SK-N-SH (cell line): ENCODE measurements around the gene TJP2. TPM values are rescaled to one million over a fixed set of nuclear protein-coding genes. Genes with fewer than 3 reads are reported as not detected.

Experiments used
- CTCF ChIA-PET: fragments of 300-600, 350-600 bp; formaldehyde crosslinking; extraction: SDS; loops from one replicate; lab custom pipeline; 2021; lab: Yijun Ruan, JAX
- POLR2A ChIA-PET: fragments of 350-600 bp; sonication (Branson Sonifier 250); formaldehyde crosslinking; extraction: SDS; loops from one replicate; lab custom pipeline; 2020; ENCODE audit warnings: antibody characterized with exemption, inconsistent platforms; lab: Yijun Ruan, JAX
- DNase-seq: peaks from one replicate; pipeline ENCODE4 v3.0.0; 2012
- H2AFZ ChIP-seq: fragments of 200-600 bp; sonication (generic); 2 replicates; pipeline ENCODE4 v1.8.1; 2016; ENCODE audit warnings: antibody characterized with exemption, mild to moderate bottlenecking, low read depth
- H3F3A ChIP-seq: fragments of 200-600 bp; sonication (generic); replicated peaks from 2 replicates; pipeline ENCODE3; 2016; ENCODE audit warnings: antibody characterized with exemption, mild to moderate bottlenecking; ENCODE audit not compliant: insufficient read depth
- H3K27ac ChIP-seq, 2 experiments: fragments of 200-500 bp in 1 of 2; fragments of 200-600 bp in 1 of 2; sonication (Bioruptor generic) in 1 of 2; sonication (generic), shearing (Covaris generic) in 1 of 2; 2 replicates each; pipeline versions ENCODE4 v1.5.1 to v1.6.1; 2014 to 2016; ENCODE audit warnings: low read depth in 2 of 2, inconsistent platforms in 1 of 2, low read length in 1 of 2, mild to moderate bottlenecking in 1 of 2, mixed read lengths in 1 of 2
- H3K27me3 ChIP-seq: fragments of 200-600 bp; sonication (generic), shearing (Covaris generic); 2 replicates; pipeline ENCODE4 v1.6.1; 2016; ENCODE audit warnings: mixed run types; ENCODE audit not compliant: insufficient read depth
- H3K36me3 ChIP-seq, 2 experiments: fragments of 200-500 bp in 1 of 2; fragments of 200-600 bp in 1 of 2; sonication (Bioruptor generic) in 1 of 2; sonication (generic) in 1 of 2; replicated peaks in 1 of 2; 2 replicates each; pipeline versions ENCODE3 to v1.5.1; 2014 to 2016; ENCODE audit warnings: low read length in 1 of 2, mild to moderate bottlenecking in 1 of 2; ENCODE audit not compliant: insufficient read depth in 2 of 2, control insufficient read depth in 1 of 2
- H3K4me1 ChIP-seq, 2 experiments: fragments of 200-500 bp in 1 of 2; fragments of 200-600 bp in 1 of 2; sonication (Bioruptor generic) in 1 of 2; sonication (generic), shearing (Covaris generic) in 1 of 2; 2 replicates each; pipeline versions ENCODE4 v1.5.1 to v1.6.1; 2014 to 2016; ENCODE audit warnings: low read depth in 1 of 2, low read length in 1 of 2, mixed run types in 1 of 2; ENCODE audit not compliant: insufficient read depth in 2 of 2, control insufficient read depth in 1 of 2
- H3K4me2 ChIP-seq: fragments of 200-600 bp; sonication (generic), shearing (Covaris generic); 2 replicates; pipeline ENCODE4 v1.6.1; 2017; ENCODE audit warnings: mixed run types
- H3K4me3 ChIP-seq, 2 experiments: fragments of 200-500 bp in 1 of 2; fragments of 200-600 bp in 1 of 2; sonication (Bioruptor generic) in 1 of 2; sonication (generic), shearing (Covaris generic) in 1 of 2; 2 replicates each; pipeline versions ENCODE4 v1.5.1 to v1.8.1; 2014 to 2016; ENCODE audit warnings: low read depth in 2 of 2, inconsistent platforms in 1 of 2, low read length in 1 of 2, mild to moderate bottlenecking in 1 of 2, mixed read lengths in 1 of 2, moderate library complexity in 1 of 2
- H3K79me2 ChIP-seq: fragments of 200-600 bp; sonication (generic); 2 replicates; pipeline ENCODE4 v1.8.1; 2017; ENCODE audit warnings: mild to moderate bottlenecking; ENCODE audit not compliant: insufficient read depth
- H3K9ac ChIP-seq: fragments of 200-600 bp; sonication (generic); 2 replicates; pipeline ENCODE4 v1.6.1; 2017; ENCODE audit warnings: mixed run types
- H3K9me2 ChIP-seq: fragments of 200-600 bp; sonication (generic); 2 replicates; pipeline ENCODE4 v1.6.1; 2017; ENCODE audit warnings: mixed run types
- H3K9me3 ChIP-seq: fragments of 200-600 bp; sonication (generic); 2 replicates; pipeline ENCODE4 v1.6.1; 2017; ENCODE audit warnings: mixed run types, mild to moderate bottlenecking, moderate library complexity
- H4K20me1 ChIP-seq: fragments of 200-600 bp; sonication (generic); 2 replicates; pipeline ENCODE4 v1.6.1; 2017; ENCODE audit warnings: mild to moderate bottlenecking, mixed run types; ENCODE audit not compliant: insufficient read depth
- CHD2 ChIP-seq: fragments of 150-350 bp; IDR thresholded peaks from 2 replicates; pipeline ENCODE4 v1.6.1; 2018; ENCODE audit warnings: low read length; ENCODE audit not compliant: partially characterized antibody
- EP300 ChIP-seq, 2 experiments: IDR thresholded peaks; 2 replicates each; pipeline versions ENCODE4 v1.4.0 to v1.6.1; 2012; ENCODE audit warnings: borderline replicate concordance in 1 of 2, low read depth in 1 of 2, low read length in 1 of 2
- FOSL2 ChIP-seq: IDR thresholded peaks from 2 replicates; pipeline ENCODE4 v1.4.0; 2012; ENCODE audit warnings: low read depth, mild to moderate bottlenecking, moderate library complexity, borderline replicate concordance
- GATA2 ChIP-seq: sonication (generic); formaldehyde crosslinking; IDR thresholded peaks from 2 replicates; pipeline ENCODE4 v1.5.0; 2020; ENCODE audit warnings: mild to moderate bottlenecking, missing genetic modification reagents
- JUND ChIP-seq: IDR thresholded peaks from 2 replicates; pipeline ENCODE4 v1.4.0; 2012
- MXI1 ChIP-seq: IDR thresholded peaks from 2 replicates; pipeline ENCODE4 v1.6.1; 2012; ENCODE audit warnings: mild to moderate bottlenecking, low read depth, low read length, improper control_type of control experiment
- NRF1 ChIP-seq: IDR thresholded peaks from 2 replicates; pipeline ENCODE4 v1.6.1; 2012; ENCODE audit warnings: low read depth, mild to moderate bottlenecking, low read length
- POLR2AphosphoS5 ChIP-seq: IDR thresholded peaks from 2 replicates; pipeline ENCODE4 v1.6.1; 2012; ENCODE audit warnings: low read depth, low read length
- RAD21 ChIP-seq: IDR thresholded peaks from 2 replicates; pipeline ENCODE4 v1.6.1; 2012; ENCODE audit warnings: mild to moderate bottlenecking, low read length
- RCOR1 ChIP-seq: fragments of 150-350 bp; IDR thresholded peaks from 2 replicates; pipeline ENCODE4 v1.6.1; 2017; ENCODE audit warnings: antibody characterized with exemption, low read length
- RFX5 ChIP-seq: IDR thresholded peaks from 2 replicates; pipeline ENCODE4 v1.6.1; 2012; ENCODE audit warnings: mild to moderate bottlenecking, improper control_type of control experiment, low read length
- SMC3 ChIP-seq: IDR thresholded peaks from 2 replicates; pipeline ENCODE4 v1.6.1; 2012; ENCODE audit warnings: low read depth, low read length, improper control_type of control experiment
- TAF1 ChIP-seq: IDR thresholded peaks from 2 replicates; pipeline ENCODE4 v1.6.1; 2012; ENCODE audit warnings: low read depth, mild to moderate bottlenecking, low read length, moderate library complexity, borderline replicate concordance
- TCF12 ChIP-seq: IDR thresholded peaks from 2 replicates; pipeline ENCODE4 v1.4.0; 2012
- YY1 ChIP-seq: IDR thresholded peaks from 2 replicates; pipeline ENCODE4 v1.4.0; 2012; ENCODE audit warnings: low read depth, mild to moderate bottlenecking
- WGBS: methylation state at CpG from one replicate; pipeline ENCODE4 v1.1.6; 2017; ENCODE audit warnings: low lambda C conversion rate; 5-methylcytosine and 5-hydroxymethylcytosine counted together
- polyA plus RNA-seq, 3 experiments: library from polyadenylated mRNA; depleted of rRNA; stranded (reverse); fragments of >200 nt; gene quantifications; 2 replicates each; pipeline ENCODE4 v1.2.3, GENCODE V29; 2012
- TF ChIP-seq, protein P1 (sequence below): fragments of 150-350 bp; IDR thresholded peaks from 2 replicates; pipeline ENCODE4 v1.6.1; 2016; ENCODE audit warnings: mild to moderate bottlenecking, low read depth, low read length
- TF ChIP-seq, protein P2 (sequence below): IDR thresholded peaks from 2 replicates; pipeline ENCODE4; 2012
- TF ChIP-seq, protein P3 (sequence below): IDR thresholded peaks from 2 replicates; pipeline ENCODE4 v1.4.0; 2012; ENCODE audit warnings: low read depth, borderline replicate concordance
- TF ChIP-seq, protein P4 (sequence below): IDR thresholded peaks from 2 replicates; pipeline ENCODE4 v1.6.1; 2012; ENCODE audit warnings: mild to moderate bottlenecking, low read depth, low read length, moderate library complexity
- TF ChIP-seq, protein P5 (sequence below): IDR thresholded peaks from 2 replicates; pipeline ENCODE4 v1.4.0; 2012; ENCODE audit warnings: low read depth, borderline replicate concordance

Gene TJP2
- polyA plus RNA-seq, 1 of the 3 experiments (the other 2 are of a cell fraction), result 17.7 TPM

DNA sequence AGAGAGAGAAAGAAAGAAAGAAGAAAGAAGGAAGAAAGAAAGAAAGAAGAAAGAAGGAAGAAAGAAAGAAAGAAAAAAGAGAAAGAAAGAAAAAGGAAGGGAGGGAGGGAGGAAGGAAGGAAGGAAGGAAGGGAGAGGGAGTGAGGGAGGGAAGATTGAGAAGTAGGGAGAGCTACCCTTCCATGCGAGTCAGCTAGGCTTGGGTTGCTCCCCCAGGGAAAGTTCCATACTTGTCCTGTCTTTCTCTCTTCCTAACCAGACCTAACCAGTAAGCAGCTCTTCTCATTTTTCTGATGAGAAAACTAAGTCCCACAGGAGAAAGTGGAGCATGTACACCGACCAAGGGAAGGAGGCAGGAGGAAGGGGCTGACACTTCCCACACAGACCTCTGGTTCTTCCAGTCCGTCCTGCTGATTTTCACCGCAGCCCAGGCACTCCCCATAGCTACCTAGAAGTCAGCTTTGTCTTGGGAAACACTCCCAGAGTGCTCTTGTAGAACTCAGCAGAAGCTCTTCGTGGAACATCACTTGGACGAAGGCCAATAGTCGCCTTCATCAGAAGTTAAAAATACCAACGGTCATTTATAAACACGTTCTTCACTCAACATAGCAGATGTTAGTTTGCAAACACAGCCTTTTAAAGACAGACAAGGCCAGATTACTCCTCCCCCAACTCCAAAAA is 121.9 kb downstream of the TJP2 start:
- ChIA-PET POLR2A (interaction anchor here (0.6 kb wide), 1 partner anchor 9 kb away, joined by 3 read pairs; no protein-coding TSS in a partner anchor), CTCF (interaction anchor here (1.1 kb wide), 1 partner anchor 9 kb away, joined by 3 read pairs; no protein-coding TSS in a partner anchor)
- Histone ChIP-seq H3K4me3 (no peak overlapping the region), H3K9ac (no peak overlapping the region), H3K27me3 (peaks cover 13% of the 10 kb centered on the region; the same call in 1 of the 2 replicates), H2AFZ (no peak overlapping the region), H3F3A (no peaks in the 10 kb centered on the region), H3K9me3 (no peaks in the 10 kb centered on the region), H3K27ac (no peak overlapping the region), H4K20me1 (no peaks in the 10 kb centered on the region), H3K9me2 (no peaks in the 10 kb centered on the region), H3K4me1 (no peaks in the 10 kb centered on the region), H3K36me3 (no peaks in the 10 kb centered on the region), H3K4me2 (no peak overlapping the region), H3K79me2 (no peaks in the 10 kb centered on the region)
- WGBS, result 10% methylated on average over 9 of the region's 9 CpGs
- DNase-seq, result no peak
- no peak for TF ChIP-seq CHD2
- no peak for TF ChIP-seq TAF1
- TF ChIP-seq RFX5, result no peak
- no peak for TF ChIP-seq SMC3
- TF ChIP-seq FOSL2, result no peak
- TF ChIP-seq, protein P1, sequence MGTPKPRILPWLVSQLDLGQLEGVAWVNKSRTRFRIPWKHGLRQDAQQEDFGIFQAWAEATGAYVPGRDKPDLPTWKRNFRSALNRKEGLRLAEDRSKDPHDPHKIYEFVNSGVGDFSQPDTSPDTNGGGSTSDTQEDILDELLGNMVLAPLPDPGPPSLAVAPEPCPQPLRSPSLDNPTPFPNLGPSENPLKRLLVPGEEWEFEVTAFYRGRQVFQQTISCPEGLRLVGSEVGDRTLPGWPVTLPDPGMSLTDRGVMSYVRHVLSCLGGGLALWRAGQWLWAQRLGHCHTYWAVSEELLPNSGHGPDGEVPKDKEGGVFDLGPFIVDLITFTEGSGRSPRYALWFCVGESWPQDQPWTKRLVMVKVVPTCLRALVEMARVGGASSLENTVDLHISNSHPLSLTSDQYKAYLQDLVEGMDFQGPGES, result no peak
- no peak for TF ChIP-seq MXI1
- TF ChIP-seq POLR2AphosphoS5, result no peak
- no peak for TF ChIP-seq JUND
- TF ChIP-seq RAD21, result no peak
- TF ChIP-seq, protein P2, sequence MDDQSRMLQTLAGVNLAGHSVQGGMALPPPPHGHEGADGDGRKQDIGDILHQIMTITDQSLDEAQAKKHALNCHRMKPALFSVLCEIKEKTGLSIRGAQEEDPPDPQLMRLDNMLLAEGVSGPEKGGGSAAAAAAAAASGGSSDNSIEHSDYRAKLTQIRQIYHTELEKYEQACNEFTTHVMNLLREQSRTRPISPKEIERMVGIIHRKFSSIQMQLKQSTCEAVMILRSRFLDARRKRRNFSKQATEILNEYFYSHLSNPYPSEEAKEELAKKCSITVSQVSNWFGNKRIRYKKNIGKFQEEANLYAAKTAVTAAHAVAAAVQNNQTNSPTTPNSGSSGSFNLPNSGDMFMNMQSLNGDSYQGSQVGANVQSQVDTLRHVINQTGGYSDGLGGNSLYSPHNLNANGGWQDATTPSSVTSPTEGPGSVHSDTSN, result no peak
- no peak for TF ChIP-seq NRF1
- TF ChIP-seq TCF12, result no peak
- TF ChIP-seq, protein P3, sequence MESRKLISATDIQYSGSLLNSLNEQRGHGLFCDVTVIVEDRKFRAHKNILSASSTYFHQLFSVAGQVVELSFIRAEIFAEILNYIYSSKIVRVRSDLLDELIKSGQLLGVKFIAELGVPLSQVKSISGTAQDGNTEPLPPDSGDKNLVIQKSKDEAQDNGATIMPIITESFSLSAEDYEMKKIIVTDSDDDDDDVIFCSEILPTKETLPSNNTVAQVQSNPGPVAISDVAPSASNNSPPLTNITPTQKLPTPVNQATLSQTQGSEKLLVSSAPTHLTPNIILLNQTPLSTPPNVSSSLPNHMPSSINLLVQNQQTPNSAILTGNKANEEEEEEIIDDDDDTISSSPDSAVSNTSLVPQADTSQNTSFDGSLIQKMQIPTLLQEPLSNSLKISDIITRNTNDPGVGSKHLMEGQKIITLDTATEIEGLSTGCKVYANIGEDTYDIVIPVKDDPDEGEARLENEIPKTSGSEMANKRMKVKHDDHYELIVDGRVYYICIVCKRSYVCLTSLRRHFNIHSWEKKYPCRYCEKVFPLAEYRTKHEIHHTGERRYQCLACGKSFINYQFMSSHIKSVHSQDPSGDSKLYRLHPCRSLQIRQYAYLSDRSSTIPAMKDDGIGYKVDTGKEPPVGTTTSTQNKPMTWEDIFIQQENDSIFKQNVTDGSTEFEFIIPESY, result no peak
- TF ChIP-seq GATA2 (CRISPR knock-in tag), result no peak
- TF ChIP-seq, protein P4, sequence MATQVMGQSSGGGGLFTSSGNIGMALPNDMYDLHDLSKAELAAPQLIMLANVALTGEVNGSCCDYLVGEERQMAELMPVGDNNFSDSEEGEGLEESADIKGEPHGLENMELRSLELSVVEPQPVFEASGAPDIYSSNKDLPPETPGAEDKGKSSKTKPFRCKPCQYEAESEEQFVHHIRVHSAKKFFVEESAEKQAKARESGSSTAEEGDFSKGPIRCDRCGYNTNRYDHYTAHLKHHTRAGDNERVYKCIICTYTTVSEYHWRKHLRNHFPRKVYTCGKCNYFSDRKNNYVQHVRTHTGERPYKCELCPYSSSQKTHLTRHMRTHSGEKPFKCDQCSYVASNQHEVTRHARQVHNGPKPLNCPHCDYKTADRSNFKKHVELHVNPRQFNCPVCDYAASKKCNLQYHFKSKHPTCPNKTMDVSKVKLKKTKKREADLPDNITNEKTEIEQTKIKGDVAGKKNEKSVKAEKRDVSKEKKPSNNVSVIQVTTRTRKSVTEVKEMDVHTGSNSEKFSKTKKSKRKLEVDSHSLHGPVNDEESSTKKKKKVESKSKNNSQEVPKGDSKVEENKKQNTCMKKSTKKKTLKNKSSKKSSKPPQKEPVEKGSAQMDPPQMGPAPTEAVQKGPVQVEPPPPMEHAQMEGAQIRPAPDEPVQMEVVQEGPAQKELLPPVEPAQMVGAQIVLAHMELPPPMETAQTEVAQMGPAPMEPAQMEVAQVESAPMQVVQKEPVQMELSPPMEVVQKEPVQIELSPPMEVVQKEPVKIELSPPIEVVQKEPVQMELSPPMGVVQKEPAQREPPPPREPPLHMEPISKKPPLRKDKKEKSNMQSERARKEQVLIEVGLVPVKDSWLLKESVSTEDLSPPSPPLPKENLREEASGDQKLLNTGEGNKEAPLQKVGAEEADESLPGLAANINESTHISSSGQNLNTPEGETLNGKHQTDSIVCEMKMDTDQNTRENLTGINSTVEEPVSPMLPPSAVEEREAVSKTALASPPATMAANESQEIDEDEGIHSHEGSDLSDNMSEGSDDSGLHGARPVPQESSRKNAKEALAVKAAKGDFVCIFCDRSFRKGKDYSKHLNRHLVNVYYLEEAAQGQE, result no peak
- no peak for TF ChIP-seq RCOR1
- TF ChIP-seq, protein P5, sequence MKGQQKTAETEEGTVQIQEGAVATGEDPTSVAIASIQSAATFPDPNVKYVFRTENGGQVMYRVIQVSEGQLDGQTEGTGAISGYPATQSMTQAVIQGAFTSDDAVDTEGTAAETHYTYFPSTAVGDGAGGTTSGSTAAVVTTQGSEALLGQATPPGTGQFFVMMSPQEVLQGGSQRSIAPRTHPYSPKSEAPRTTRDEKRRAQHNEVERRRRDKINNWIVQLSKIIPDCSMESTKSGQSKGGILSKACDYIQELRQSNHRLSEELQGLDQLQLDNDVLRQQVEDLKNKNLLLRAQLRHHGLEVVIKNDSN, result no peak
- TF ChIP-seq EP300 (IDR thresholded peaks at IDR 0.05; ENCODE audit: borderline replicate concordance in 1 of 2, low read depth in 1 of 2, low read length in 1 of 2), result no peak
- TF ChIP-seq YY1, result no peak
